Measurements from ENCODE around the gene ZIM2.

Gene ZIM2

GRCh38 chr19:56877069-56877715, 36.7 kb upstream of the ZIM2 start:
- TF ChIP-seq ZFP30 (CRISPR knock-in tag; IDR thresholded peaks at IDR 0.05) (no peak), ISL1 (CRISPR knock-in tag; IDR thresholded peaks at IDR 0.05) (no peak), GLIS3 (CRISPR knock-in tag; IDR thresholded peaks at IDR 0.05) (no peak), BACH2 (CRISPR knock-in tag; IDR thresholded peaks at IDR 0.05; ENCODE audit: borderline replicate concordance) (no peak), ESRRG (CRISPR knock-in tag; IDR thresholded peaks at IDR 0.05) (no peak), ARNTL (CRISPR knock-in tag; IDR thresholded peaks at IDR 0.05; ENCODE audit: borderline replicate concordance, low read depth) (no peak)
- TF ChIP-seq, protein P1, sequence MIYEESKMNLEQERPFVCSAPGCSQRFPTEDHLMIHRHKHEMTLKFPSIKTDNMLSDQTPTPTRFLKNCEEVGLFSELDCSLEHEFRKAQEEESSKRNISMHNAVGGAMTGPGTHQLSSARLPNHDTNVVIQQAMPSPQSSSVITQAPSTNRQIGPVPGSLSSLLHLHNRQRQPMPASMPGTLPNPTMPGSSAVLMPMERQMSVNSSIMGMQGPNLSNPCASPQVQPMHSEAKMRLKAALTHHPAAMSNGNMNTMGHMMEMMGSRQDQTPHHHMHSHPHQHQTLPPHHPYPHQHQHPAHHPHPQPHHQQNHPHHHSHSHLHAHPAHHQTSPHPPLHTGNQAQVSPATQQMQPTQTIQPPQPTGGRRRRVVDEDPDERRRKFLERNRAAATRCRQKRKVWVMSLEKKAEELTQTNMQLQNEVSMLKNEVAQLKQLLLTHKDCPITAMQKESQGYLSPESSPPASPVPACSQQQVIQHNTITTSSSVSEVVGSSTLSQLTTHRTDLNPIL (CRISPR knock-in tag; IDR thresholded peaks at IDR 0.05; ENCODE audit: low read depth), result no peak
- no peak for ATAC-seq

GRCh38 chr19:56875717-56876116, 35.2 kb upstream of the ZIM2 start:
- ATAC-seq, result no peak
- TF ChIP-seq, protein P2, sequence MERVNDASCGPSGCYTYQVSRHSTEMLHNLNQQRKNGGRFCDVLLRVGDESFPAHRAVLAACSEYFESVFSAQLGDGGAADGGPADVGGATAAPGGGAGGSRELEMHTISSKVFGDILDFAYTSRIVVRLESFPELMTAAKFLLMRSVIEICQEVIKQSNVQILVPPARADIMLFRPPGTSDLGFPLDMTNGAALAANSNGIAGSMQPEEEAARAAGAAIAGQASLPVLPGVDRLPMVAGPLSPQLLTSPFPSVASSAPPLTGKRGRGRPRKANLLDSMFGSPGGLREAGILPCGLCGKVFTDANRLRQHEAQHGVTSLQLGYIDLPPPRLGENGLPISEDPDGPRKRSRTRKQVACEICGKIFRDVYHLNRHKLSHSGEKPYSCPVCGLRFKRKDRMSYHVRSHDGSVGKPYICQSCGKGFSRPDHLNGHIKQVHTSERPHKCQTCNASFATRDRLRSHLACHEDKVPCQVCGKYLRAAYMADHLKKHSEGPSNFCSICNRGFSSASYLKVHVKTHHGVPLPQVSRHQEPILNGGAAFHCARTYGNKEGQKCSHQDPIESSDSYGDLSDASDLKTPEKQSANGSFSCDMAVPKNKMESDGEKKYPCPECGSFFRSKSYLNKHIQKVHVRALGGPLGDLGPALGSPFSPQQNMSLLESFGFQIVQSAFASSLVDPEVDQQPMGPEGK (CRISPR knock-in tag; IDR thresholded peaks at IDR 0.05; ENCODE audit: borderline replicate concordance), result no peak
- TF ChIP-seq ESRRG (CRISPR knock-in tag; IDR thresholded peaks at IDR 0.05), result no peak
- no peak for TF ChIP-seq GLIS3 (CRISPR knock-in tag; IDR thresholded peaks at IDR 0.05)
- no peak for TF ChIP-seq CSDC2 (CRISPR knock-in tag; IDR thresholded peaks at IDR 0.05)
- TF ChIP-seq ZNF565 (CRISPR knock-in tag; conservative IDR thresholded peaks at IDR 0.05; ENCODE audit: low read depth), result no peak
- no peak for TF ChIP-seq RARB (CRISPR knock-in tag; IDR thresholded peaks at IDR 0.05)
- TF ChIP-seq ARNTL (CRISPR knock-in tag; IDR thresholded peaks at IDR 0.05; ENCODE audit: borderline replicate concordance, low read depth), result no peak
- no peak for TF ChIP-seq TOX (CRISPR knock-in tag; IDR thresholded peaks at IDR 0.05; ENCODE audit: borderline replicate concordance)
- TF ChIP-seq BACH2 (CRISPR knock-in tag; IDR thresholded peaks at IDR 0.05; ENCODE audit: borderline replicate concordance), result no peak
- no peak for TF ChIP-seq ZFP30 (CRISPR knock-in tag; IDR thresholded peaks at IDR 0.05)
- no peak for TF ChIP-seq ZC3H10 (CRISPR knock-in tag; IDR thresholded peaks at IDR 0.05)
- no peak for TF ChIP-seq OSR1 (CRISPR knock-in tag; IDR thresholded peaks at IDR 0.05)

GRCh38 chr19:56874530-56874929, 34.0 kb upstream of the ZIM2 start:
- TF ChIP-seq ZFP3 (CRISPR knock-in tag; IDR thresholded peaks at IDR 0.05), result no peak
- no peak for TF ChIP-seq RARB (CRISPR knock-in tag; IDR thresholded peaks at IDR 0.05)
- no peak for TF ChIP-seq ESRRG (CRISPR knock-in tag; IDR thresholded peaks at IDR 0.05)
- TF ChIP-seq, protein P1 (CRISPR knock-in tag; IDR thresholded peaks at IDR 0.05; ENCODE audit: low read depth), result no peak
- TF ChIP-seq BACH2 (CRISPR knock-in tag; IDR thresholded peaks at IDR 0.05; ENCODE audit: borderline replicate concordance), result no peak
- TF ChIP-seq, protein P2 (CRISPR knock-in tag; IDR thresholded peaks at IDR 0.05; ENCODE audit: borderline replicate concordance), result no peak
- no peak for TF ChIP-seq ZNF8 (CRISPR knock-in tag; IDR thresholded peaks at IDR 0.05)
- TF ChIP-seq GLIS3 (CRISPR knock-in tag; IDR thresholded peaks at IDR 0.05), result no peak
- no peak for TF ChIP-seq ZNF565 (CRISPR knock-in tag; conservative IDR thresholded peaks at IDR 0.05; ENCODE audit: low read depth)
- no peak for TF ChIP-seq ZFP30 (CRISPR knock-in tag; IDR thresholded peaks at IDR 0.05)
- no peak for TF ChIP-seq POU6F1 (CRISPR knock-in tag; IDR thresholded peaks at IDR 0.05; ENCODE audit: borderline replicate concordance, low read depth)
- no peak for TF ChIP-seq TOX (CRISPR knock-in tag; IDR thresholded peaks at IDR 0.05; ENCODE audit: borderline replicate concordance)
- TF ChIP-seq ARNTL (CRISPR knock-in tag; IDR thresholded peaks at IDR 0.05; ENCODE audit: borderline replicate concordance, low read depth), result no peak
- TF ChIP-seq ISL1 (CRISPR knock-in tag; IDR thresholded peaks at IDR 0.05), result no peak
- TF ChIP-seq SNAI2 (CRISPR knock-in tag; IDR thresholded peaks at IDR 0.05), result no peak
- no peak for TF ChIP-seq TCF4 (CRISPR knock-in tag; IDR thresholded peaks at IDR 0.05; ENCODE audit: borderline replicate concordance)
- TF ChIP-seq CSDC2 (CRISPR knock-in tag; IDR thresholded peaks at IDR 0.05), result no peak
- TF ChIP-seq, protein P3, sequence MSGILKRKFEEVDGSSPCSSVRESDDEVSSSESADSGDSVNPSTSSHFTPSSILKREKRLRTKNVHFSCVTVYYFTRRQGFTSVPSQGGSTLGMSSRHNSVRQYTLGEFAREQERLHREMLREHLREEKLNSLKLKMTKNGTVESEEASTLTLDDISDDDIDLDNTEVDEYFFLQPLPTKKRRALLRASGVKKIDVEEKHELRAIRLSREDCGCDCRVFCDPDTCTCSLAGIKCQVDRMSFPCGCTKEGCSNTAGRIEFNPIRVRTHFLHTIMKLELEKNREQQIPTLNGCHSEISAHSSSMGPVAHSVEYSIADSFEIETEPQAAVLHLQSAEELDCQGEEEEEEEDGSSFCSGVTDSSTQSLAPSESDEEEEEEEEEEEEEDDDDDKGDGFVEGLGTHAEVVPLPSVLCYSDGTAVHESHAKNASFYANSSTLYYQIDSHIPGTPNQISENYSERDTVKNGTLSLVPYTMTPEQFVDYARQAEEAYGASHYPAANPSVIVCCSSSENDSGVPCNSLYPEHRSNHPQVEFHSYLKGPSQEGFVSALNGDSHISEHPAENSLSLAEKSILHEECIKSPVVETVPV (CRISPR knock-in tag; IDR thresholded peaks at IDR 0.05), result no peak
- TF ChIP-seq ZNF70 (CRISPR knock-in tag; IDR thresholded peaks at IDR 0.05), result no peak
- ATAC-seq, result no peak
